KOPT-K1 (cell line): ENCODE data around the gene ST6GAL2.

Source experiments
- H3K27ac ChIP-seq: fragments of 200-600 bp; sonication (generic); 2 replicates; pipeline ENCODE4 v1.5.1; 2016; ENCODE audit warnings: antibody characterized with exemption, mild to moderate bottlenecking, low read depth, low read length; ENCODE audit not compliant: poor library complexity, severe bottlenecking
- H3K36me3 ChIP-seq: fragments of 200-600 bp; sonication (generic); 2 replicates; pipeline ENCODE4 v1.5.1; 2017; ENCODE audit warnings: antibody characterized with exemption, mild to moderate bottlenecking, low read length, moderate library complexity; ENCODE audit not compliant: insufficient read depth
- H3K9me3 ChIP-seq: fragments of 200-600 bp; sonication (generic); 2 replicates; pipeline ENCODE4 v1.5.1; 2017; ENCODE audit warnings: antibody characterized with exemption, low read length, mild to moderate bottlenecking; ENCODE audit not compliant: insufficient read depth, poor library complexity, severe bottlenecking

The ST6GAL2 gene

GRCh38 chr2:106758901-106759497 lies 127.0 kb downstream of the ST6GAL2 start:
- Histone ChIP-seq H3K36me3 (no peaks in the 10 kb centered on the region), H3K27ac (no peak overlapping the region), H3K9me3 (no peaks in the 10 kb centered on the region)
